GM15510 (cell line): ENCODE results near the gene FLOT2.

ENCODE experiments used
- POLR2A ChIP-seq: IDR thresholded peaks from 3 replicates; pipeline ENCODE4 v1.6.1; 2011; ENCODE audit warnings: borderline replicate concordance; ENCODE audit not compliant: insufficient read length; ENCODE audit errors: extremely low read depth

FLOT2 gene

DNA sequence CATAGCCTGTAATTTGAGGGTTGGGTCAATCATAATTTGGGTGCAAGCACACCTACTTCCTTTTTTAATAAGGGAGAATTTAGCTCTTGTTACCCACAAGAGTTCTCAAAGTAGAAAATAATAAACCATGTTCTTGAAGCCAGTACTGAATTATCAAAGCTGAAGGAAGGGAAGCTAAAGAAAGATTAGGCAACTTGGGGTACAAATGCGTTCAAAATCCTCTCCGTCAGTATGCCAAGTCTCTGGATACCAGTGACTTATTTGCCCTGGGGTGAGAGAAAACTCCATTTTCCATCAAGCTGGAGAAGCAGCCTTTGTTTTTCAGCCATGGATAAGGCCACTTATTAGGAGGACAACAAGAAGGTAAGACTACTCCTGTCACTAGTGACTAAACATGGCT is 28.8 kb upstream of the FLOT2 start:
- TF ChIP-seq POLR2A, result no peak

DNA sequence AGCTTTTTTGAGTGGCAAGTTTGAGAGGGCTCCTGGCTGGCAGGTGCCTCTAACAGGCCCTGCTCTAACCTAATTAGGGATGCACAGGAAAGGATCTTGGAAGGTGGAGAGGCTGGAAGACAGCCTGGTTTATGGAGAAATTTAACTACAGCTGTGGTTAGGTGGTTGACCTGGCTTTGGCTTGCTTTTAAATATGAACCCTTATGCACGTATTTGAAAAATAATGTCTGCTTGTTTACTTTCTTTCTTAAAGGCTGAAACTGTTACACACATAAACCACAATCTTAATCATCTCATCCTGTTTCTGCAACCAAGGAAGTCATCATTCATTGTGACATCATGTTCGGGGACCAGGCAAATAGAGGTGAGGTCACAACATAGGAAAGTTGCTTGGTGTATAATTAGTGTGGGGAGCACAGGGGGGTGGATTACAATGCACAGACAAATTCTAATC is 28.4 kb upstream of the FLOT2 start:
- TF ChIP-seq POLR2A, result no peak

DNA sequence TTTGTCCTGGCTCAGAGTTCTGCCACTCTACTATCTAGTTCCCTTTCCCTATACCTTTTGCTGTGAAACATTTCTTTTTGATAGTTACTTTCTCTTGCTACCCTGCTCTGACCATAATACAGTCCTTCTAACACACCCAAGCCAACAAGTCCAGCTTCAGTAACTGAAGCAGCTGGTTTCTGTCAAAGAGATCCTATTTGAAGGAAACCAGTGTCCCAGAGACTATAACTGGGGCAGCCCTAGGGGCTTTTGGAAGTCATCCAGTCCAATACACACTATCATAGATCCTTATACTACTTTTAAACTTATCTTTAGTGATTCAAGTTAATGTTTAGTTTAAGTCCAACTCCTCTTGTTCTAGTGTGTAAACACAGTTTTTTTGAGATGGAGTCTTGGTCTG is 22.7 kb upstream of the FLOT2 start:
- TF ChIP-seq POLR2A, result no peak

DNA sequence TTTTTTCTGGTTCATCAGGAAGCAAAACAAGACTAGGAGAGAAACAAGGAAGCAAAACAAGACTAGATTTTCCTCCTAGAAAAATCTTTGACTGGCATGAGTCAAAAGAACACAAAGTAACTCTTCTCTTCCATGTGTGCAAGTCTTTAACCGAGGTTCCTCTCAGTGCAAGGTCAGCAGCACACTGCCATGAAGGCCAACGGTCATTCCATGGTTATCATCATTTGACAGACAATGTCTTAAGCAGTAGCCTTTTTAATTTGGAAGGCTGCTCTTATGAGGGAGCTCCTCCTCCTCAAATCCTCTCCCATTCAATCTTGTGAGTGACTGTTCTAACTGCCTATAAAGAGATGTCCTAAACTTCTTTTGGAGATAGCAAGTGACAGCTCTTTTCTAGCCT is 20.8 kb upstream of the FLOT2 start:
- TF ChIP-seq POLR2A, result no peak

DNA sequence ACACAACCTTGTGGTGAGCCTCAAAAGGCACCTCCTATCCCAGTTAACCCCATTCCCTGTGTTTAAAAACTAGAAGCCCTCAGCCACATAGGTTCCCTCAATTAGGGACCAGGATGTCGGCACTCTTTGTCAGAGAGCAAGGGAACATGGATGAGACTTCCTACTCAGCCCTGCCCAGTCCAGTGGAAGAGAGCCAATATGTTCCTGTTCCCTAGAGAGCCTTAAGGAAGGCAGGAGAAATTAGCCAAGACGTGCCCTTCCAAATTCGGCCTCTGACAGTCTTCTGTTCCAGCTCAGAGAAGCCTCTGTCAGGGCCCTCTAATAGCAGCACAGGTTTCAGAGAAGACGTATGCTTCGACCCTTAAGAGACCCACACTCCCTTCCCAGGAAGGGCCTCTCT is 19.9 kb upstream of the FLOT2 start:
- no peak for TF ChIP-seq POLR2A

DNA sequence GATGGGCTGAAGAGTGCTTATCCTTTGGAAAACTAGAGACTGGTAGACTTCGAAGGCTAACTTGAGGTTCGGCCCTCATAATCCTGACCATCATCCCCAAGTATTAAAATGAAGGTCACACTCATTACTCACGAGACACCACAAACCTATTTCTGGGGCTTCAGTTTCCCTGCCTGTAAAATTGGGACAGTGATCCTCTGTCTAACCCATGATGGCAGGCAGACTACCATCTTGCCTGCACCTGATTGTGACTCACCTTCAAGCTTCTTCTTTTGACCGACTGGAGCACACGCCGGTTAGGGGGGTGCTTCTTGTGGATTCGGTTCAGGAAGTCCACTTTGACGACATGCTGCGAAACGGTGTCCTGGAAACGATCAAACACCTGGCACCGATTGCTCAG is 19.5 kb upstream of the FLOT2 start:
- TF ChIP-seq POLR2A, result no peak

- TF ChIP-seq POLR2A, result no peak
These were observed 18.9 kb upstream of the FLOT2 start for GRCh38 chr17:28916302-28916934.

DNA sequence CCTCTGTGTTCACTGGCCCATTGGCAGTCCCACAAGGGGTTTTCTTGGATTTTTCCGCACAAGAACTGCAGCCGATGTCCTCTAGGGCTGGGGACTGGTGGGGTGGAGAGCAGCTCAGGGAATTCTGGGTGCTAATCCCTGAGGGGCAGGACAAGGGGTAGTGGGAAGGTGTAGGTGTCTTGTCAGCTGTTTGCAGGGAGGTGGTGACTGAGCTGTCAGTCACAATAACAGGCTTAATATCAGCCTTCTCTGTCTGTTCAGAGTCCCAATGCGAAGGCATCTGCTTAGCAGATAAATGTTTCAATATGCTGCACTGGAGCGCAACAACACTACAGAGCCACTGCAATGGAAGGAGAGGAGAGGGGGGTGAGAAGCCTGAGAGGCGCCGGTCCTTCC is 15.4 kb upstream of the FLOT2 start:
- no peak for TF ChIP-seq POLR2A

DNA sequence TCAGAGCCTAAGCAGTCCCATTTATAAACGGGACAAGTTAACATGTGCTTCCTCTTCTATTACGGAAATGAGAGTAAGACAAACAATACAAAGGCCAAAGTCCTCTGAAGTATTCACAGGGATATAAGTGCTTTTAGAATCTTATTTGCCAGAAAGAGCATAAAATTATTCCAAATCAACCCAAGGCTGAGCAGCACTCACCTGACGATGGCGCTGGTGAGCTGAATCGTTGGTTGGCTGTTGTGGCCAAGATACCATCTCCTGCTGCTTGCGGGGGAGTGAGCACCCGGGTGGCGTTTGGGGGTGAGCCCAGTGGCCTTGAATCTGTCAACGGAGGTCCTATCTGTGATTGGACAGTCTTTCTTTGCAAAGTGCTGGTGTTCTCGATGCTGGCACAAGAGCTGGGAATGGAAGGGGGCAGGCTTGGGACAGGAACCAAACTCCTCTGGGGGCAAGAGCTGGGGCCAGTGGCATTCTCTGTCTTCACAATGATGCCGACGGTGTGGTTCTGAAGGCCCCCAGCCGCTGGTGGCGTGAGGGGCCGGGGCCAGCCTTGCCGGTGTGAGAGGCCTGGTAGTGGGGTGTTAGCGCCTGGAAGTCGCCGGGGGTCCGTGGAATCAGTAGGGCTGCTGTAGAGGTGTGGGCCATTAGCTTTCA is 14.9 kb upstream of the FLOT2 start:
- no peak for TF ChIP-seq POLR2A

GRCh38 chr17:28911411-28912045 is 14.0 kb upstream of the FLOT2 start:
- TF ChIP-seq POLR2A, result no peak

- TF ChIP-seq POLR2A, result no peak
These were observed 13.0 kb upstream of the FLOT2 start for GRCh38 chr17:28910534-28910933.

- TF ChIP-seq POLR2A, result no peak
These were observed 11.2 kb upstream of the FLOT2 start for GRCh38 chr17:28908640-28909167.

DNA sequence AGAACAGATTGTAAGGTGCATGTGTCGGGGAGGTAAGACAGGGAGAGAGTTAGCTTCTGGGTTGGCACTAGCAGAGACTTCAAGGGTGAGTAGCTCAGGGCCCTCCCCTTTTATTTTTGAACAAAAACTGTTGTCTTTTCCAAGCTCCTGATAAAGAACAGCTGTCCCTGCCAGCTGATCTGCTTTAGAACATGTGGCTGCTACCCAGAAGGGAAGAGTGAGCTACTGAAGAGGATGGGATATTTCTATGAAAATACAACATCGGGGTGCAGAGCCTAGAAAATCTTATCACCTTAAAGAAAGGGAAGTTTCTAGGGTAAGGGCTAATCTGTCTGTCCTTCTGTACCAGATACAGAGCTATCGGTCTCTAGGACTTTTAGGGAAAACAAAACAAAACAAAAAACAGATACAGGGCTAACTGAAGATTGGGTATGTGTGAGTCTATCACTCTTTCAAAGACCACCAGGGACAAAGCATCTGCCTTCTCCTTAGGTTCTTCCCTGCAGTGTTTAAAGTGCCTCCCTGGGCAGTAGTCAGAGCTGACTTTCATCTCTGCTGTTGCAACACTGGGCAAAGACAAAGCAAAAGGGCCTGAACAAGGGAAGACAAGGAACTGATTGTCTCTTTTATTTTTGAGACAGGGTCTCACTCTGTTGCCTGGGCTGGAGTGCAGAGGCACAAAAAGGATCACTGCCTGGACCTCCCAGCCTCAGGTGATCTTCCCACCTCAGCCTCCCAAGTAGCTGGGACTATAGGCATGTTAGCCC is 10.4 kb upstream of the FLOT2 start:
- TF ChIP-seq POLR2A, result no peak

DNA sequence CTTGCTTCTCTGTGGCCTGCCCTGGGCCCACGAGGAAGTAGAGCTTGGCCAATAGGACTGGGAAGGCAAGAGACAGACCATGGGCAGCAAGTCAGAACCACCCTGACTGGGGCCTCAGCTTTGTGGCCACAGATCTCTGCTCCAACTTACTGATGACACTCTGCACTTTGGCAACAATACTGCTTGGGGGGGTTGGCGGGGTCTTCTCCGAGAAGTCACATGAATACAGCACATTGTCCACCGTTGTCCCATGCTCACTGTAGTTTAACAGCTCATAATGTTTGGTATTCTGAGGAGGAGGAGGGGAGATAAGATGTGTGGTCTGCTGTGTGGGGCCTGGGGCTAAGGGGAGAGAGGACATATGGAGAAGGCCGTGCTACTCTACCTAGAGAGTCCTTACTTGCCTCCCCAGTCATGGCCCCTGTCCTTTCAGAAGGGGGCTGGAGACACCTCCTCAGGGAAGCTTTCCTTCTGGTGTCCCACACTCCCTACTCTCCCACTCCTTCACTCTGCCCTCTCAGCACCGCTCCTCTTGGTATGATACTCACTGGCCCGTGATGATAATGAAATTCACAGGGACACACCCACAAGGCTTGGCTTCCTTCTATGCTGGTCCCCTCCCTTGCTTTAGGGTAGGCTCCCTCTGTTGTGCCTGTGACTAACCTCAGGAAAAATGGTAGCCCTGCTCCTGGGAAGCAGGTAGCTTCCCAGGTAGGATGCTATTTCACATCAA is 9.3 kb upstream of the FLOT2 start:
- no peak for TF ChIP-seq POLR2A
